Keratinocyte (primary cell): ENCODE results near the gene ETV3L.

Source experiments
- CTCF ChIP-seq, 3 experiments: IDR thresholded peaks in 1 of 3; conservative IDR thresholded peaks in 1 of 3; optimal IDR thresholded peaks in 1 of 3; 2 replicates in 2 of 3; 3 replicates in 1 of 3; pipeline versions ENCODE3 to v1.5.1; 2011; ENCODE audit warnings: low read length in 3 of 3, mild to moderate bottlenecking in 3 of 3, moderate library complexity in 2 of 3, control low read depth in 1 of 3, inconsistent platforms in 1 of 3; ENCODE audit not compliant: insufficient read depth in 2 of 3; ENCODE audit errors: extremely low read depth in 1 of 3
- EZH2 ChIP-seq: IDR thresholded peaks from one replicate; pipeline ENCODE4 v1.6.1; 2012; ENCODE audit warnings: inconsistent platforms, mild to moderate bottlenecking, low read length, moderate library complexity

- no peak for TF ChIP-seq CTCF (optimal IDR thresholded peaks at IDR 0.05 in 1 of 3, IDR thresholded peaks at IDR 0.05 in 1 of 3, conservative IDR thresholded peaks at IDR 0.05 in 1 of 3; ENCODE audit: extremely low read depth in 1 of 3, insufficient read depth in 2 of 3, low read length in 3 of 3)
- no peak for TF ChIP-seq EZH2
Observed at GRCh38 chr1:157043685-157044084, 55.9 kb downstream of the ETV3L start.
